ENCODE results near the gene CSH2. TPM values are rescaled to one million over a fixed set of nuclear protein-coding genes. Genes with fewer than 3 reads are reported as not detected.
A peak's percentile ranks its signal among the peaks of the same experiment; 100 is the strongest.

CSH2 gene
- total and polyA plus RNA-seq, 8 donors: not detected

DNA sequence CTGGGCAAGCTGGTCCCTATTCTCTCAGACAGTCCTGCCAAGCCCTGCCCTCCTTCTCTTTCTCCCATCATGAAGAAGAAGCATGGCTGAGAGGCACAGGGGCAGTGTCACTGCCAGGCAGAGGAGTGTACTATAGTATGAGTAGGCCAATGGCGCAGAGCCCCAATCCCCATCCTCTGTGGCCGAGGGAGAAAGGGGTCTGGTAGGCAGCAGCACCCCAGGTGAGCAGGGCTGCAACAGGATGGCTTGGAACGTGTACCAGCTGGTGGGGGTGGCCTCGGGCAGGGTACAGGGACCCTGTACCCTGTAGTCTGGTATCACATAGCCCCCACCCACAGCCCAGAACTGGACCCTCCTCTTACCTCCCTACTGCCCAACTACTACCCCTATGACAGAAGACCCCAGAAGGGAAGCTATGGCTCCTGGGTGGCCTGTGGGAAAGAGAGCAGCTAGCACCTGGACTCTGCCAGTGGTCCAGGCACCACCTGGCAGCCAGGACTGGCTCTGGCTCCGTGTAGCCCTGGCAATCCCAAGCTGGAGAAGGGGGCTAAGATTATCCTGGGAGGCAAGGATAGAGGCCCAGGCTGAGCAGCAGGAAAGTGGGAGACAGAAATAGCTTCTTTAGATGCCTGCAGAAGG is 35.4 kb downstream of the CSH2 start:
- Histone ChIP-seq H3K27me3 (no peaks in the 10 kb centered on the region), H3K4me3 (peak overlapping the region in 2 of 4 donors; percentile 5 to 13), H3K9me3 (no peaks in the 10 kb centered on the region), H3K4me1 (peaks cover 36 to 43% (median 39%) of the 10 kb centered on the region in 3 donors), H3K27ac (peak overlapping the region; percentile 60 to 72 (median 63)), H3K36me3 (peaks cover 0 to 31% (median 23%) of the 10 kb centered on the region in 3 donors)
- no peak for DNase-seq
- 66 to 72% methylated on average over 5 of the region's 5 CpGs for WGBS, 2 donors
- peak in 2 of 4 donors; percentile 4 to 6 for ATAC-seq
- no peak for FAIRE-seq
- intact Hi-C loops (cut with DNase I): no loop called here
- TF ChIP-seq, protein P1, sequence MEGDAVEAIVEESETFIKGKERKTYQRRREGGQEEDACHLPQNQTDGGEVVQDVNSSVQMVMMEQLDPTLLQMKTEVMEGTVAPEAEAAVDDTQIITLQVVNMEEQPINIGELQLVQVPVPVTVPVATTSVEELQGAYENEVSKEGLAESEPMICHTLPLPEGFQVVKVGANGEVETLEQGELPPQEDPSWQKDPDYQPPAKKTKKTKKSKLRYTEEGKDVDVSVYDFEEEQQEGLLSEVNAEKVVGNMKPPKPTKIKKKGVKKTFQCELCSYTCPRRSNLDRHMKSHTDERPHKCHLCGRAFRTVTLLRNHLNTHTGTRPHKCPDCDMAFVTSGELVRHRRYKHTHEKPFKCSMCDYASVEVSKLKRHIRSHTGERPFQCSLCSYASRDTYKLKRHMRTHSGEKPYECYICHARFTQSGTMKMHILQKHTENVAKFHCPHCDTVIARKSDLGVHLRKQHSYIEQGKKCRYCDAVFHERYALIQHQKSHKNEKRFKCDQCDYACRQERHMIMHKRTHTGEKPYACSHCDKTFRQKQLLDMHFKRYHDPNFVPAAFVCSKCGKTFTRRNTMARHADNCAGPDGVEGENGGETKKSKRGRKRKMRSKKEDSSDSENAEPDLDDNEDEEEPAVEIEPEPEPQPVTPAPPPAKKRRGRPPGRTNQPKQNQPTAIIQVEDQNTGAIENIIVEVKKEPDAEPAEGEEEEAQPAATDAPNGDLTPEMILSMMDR (IDR thresholded peaks at IDR 0.05): no peak

DNA sequence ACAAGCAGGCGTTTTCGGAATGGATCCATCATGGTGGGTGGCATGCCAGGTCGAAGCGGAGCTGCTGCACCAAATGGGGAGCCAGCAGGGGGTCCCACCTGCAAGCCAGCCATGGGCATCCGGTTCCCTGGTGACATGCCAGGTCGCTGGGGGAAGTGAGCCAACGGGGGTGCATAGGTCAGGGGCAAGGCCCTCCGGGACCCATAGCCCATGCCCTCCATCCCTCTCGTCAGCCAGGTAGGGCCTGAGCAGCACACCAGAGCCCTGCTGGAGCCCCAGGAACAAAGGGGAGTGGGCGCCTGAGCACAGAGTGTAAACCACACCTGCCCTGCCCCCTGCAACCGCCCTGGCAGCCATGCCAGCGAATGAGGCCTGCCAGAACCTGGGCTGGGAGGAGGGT is 36.0 kb downstream of the CSH2 start:
- DNase-seq (peak in 2 of 6 donors; percentile 42 to 65), ATAC-seq (no peak), FAIRE-seq (no peak)
- no peak overlapping the region for H3K4me3 ChIP-seq
- H3K27ac ChIP-seq: peak overlapping the region; percentile 60 to 72 (median 63)
- TF ChIP-seq, protein P1 (IDR thresholded peaks at IDR 0.05): no peak
- peaks cover 36 to 43% (median 39%) of the 10 kb centered on the region in 3 donors for H3K4me1 ChIP-seq
- 72 to 83% methylated on average over 12 of the region's 12 CpGs for WGBS, 2 donors
- intact Hi-C loops (cut with DNase I): no loop called here
- H3K36me3 ChIP-seq: peaks cover 0 to 37% (median 29%) of the 10 kb centered on the region in 3 donors
- no peaks in the 10 kb centered on the region for H3K9me3 ChIP-seq
- H3K27me3 ChIP-seq: no peaks in the 10 kb centered on the region

DNA sequence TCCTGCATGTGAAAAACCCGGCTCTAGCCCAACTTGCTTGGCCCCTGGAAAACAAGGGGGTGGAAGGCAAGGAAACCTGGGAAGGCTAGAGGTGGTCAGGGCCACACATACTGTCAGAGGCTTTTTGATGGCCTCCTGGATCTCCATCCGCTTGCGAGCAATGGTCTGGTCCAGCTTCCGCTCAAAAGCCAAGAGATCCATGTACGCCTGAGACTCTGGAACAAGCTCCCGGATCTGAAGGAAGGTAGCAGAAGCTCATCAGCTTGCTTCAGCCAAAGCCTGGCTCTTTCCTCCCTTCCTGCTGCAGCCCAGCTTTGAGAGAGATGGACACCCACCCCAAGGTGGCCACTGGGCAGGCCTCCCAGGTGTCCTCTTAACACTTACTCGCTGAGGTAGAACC is 36.7 kb downstream of the CSH2 start:
- Histone ChIP-seq H3K27me3 (no peaks in the 10 kb centered on the region), H3K27ac (no peak overlapping the region), H3K9me3 (no peaks in the 10 kb centered on the region), H3K4me3 (no peak overlapping the region), H3K36me3 (peaks cover 0 to 43% (median 35%) of the 10 kb centered on the region in 3 donors), H3K4me1 (peaks cover 36 to 43% (median 39%) of the 10 kb centered on the region in 3 donors)
- TF ChIP-seq, protein P1 (IDR thresholded peaks at IDR 0.05): no peak
- no peak for ATAC-seq
- intact Hi-C loops (cut with DNase I): no loop called here
- WGBS, 2 donors: 93 to 95% methylated on average over 7 of the region's 7 CpGs
- DNase-seq: no peak
- FAIRE-seq: no peak

DNA sequence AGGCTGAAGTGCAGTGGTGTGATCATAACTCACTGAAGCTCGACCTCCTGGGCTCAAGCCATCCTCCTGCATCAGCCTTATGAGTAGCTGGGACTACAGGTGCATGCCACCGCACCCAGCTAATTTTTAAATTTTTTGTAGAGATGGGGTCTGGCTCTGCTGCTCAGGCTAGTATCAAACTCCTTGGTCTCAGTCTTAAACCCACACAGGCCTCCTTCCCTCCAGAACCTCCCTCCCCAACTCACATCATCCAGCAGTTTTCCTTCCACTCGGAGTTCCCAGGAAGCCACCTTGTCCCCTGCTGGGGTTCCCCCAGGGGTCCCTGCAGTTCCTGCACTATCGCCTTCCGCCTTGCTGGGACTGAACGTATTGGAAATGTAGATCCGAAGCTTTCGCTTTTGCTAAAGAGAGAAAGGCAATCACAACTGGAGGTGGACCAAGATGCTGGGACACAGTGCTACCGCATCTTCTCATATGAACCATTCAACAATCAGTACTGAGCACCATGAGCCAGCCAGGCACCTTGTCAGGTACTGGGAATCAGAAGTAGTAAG is 38.2 kb downstream of the CSH2 start:
- TF ChIP-seq, protein P1 (IDR thresholded peaks at IDR 0.05): no peak
- DNase-seq (no peak), FAIRE-seq (no peak), ATAC-seq (no peak)
- H3K27ac ChIP-seq: no peak overlapping the region
- peaks cover 0 to 59% (median 49%) of the 10 kb centered on the region in 3 donors for H3K36me3 ChIP-seq
- 86 to 88% methylated on average over 9 of the region's 9 CpGs for WGBS, 2 donors
- H3K4me3 ChIP-seq: no peak overlapping the region
- intact Hi-C loops (cut with DNase I): no loop called here
- no peaks in the 10 kb centered on the region for H3K27me3 ChIP-seq
- peaks cover 27 to 29% (median 29%) of the 10 kb centered on the region in 3 donors for H3K4me1 ChIP-seq
- no peaks in the 10 kb centered on the region for H3K9me3 ChIP-seq
